K562 (cell line): ENCODE data around the gene CEP290. TPM values are rescaled to one million over a fixed set of nuclear protein-coding genes. Genes with fewer than 3 reads are reported as not detected.
A peak's percentile ranks its signal among the peaks of the same experiment; 100 is the strongest.

Experiments
- ATAC-seq: fragments of 200-7000 bp; cut with Tn5 transposase; 3 replicates; pipeline ENCODE4 v1.9.1; 2020; ENCODE audit warnings: moderate library complexity
- BruUV-seq: library from RNA; stranded (reverse); fragments of 400-500 nt; replicated peaks from 2 replicates; lab custom pipeline; 2021; lab: Mats Ljungman, UMichigan
- CTCF ChIA-PET: fragments of 300-600 bp; formaldehyde crosslinking; extraction: SDS; loops from one replicate; lab custom pipeline; 2021; ENCODE audit warnings: low intra/inter-chr PET ratio; lab: Yijun Ruan, JAX
- POLR2A ChIA-PET: fragments of 300-600, 350-650 bp; sonication (Branson Sonifier 250); formaldehyde crosslinking; extraction: SDS; loops from one replicate; lab custom pipeline; 2021; ENCODE audit warnings: antibody characterized with exemption, inconsistent platforms; lab: Yijun Ruan, JAX
- DNase-seq, 4 experiments: peaks; one replicate each; pipeline versions ENCODE4 v3.0.0 to v3.0.0-alpha.2; 2011 to 2018; ENCODE audit warnings: low spot score in 3 of 4, mixed read lengths in 3 of 4; ENCODE audit errors: extremely low read depth in 1 of 4
- FAIRE-seq: peaks from 2 replicates; lab custom pipeline; 2011; peaks lifted over from hg19 to GRCh38; lab: Jason Lieb, UNC
- H2AFZ ChIP-seq: 2 replicates; pipeline ENCODE4 v1.6.0; 2011; ENCODE audit warnings: low read depth, low read length, control low read depth, inconsistent platforms
- H3K27ac ChIP-seq: fragments of 200-600 bp; 3 replicates; pipeline ENCODE4 v1.8.0; 2011; ENCODE audit warnings: low read depth, mild to moderate bottlenecking, control low read depth, inconsistent platforms, low read length, moderate library complexity, mixed read lengths; ENCODE audit errors: extremely low read depth
- H3K27me3 ChIP-seq, 2 experiments: fragments of 300-600 bp in 1 of 2; 2 replicates in 1 of 2; 3 replicates in 1 of 2; pipeline versions ENCODE4 v1.6.0 to v1.8.0; 2011; ENCODE audit warnings: inconsistent platforms in 2 of 2, low read length in 2 of 2, mild to moderate bottlenecking in 1 of 2, mixed read lengths in 1 of 2, moderate library complexity in 1 of 2; ENCODE audit not compliant: control insufficient read depth in 2 of 2, insufficient read depth in 2 of 2
- H3K36me3 ChIP-seq: fragments of 300-600 bp; 3 replicates; pipeline ENCODE4 v1.8.0; 2011; ENCODE audit warnings: mild to moderate bottlenecking, low read length, inconsistent platforms; ENCODE audit not compliant: control insufficient read depth, insufficient read depth
- H3K4me1 ChIP-seq, 2 experiments: fragments of 200-600 bp in 1 of 2; replicated peaks in 1 of 2; 2 replicates in 1 of 2; 3 replicates in 1 of 2; pipeline versions ENCODE4 v1.5.1 to v1.8.0; 2011; ENCODE audit warnings: inconsistent platforms in 2 of 2, low read length in 2 of 2, mild to moderate bottlenecking in 1 of 2, mixed read lengths in 1 of 2, moderate library complexity in 1 of 2; ENCODE audit not compliant: control insufficient read depth in 2 of 2, insufficient read depth in 2 of 2
- H3K4me2 ChIP-seq: 2 replicates; pipeline ENCODE4 v1.6.1; 2011; ENCODE audit warnings: low read length, control low read depth, inconsistent platforms, mixed read lengths; ENCODE audit not compliant: insufficient read depth
- H3K4me3 ChIP-seq: fragments of 200-600 bp; sonication (generic), shearing (Covaris generic); 2 replicates; pipeline ENCODE4 v1.5.1; 2016; ENCODE audit warnings: control low read depth, inconsistent platforms
- H3K79me2 ChIP-seq: fragments of 200-600 bp; 3 replicates; pipeline ENCODE4 v1.8.0; 2011; ENCODE audit warnings: low read length, inconsistent platforms; ENCODE audit not compliant: control insufficient read depth, insufficient read depth
- H3K9ac ChIP-seq, 2 experiments: 2 replicates each; pipeline versions ENCODE4 v1.6.0 to v1.6.1; 2011; ENCODE audit warnings: low read depth in 2 of 2, low read length in 2 of 2, control low read depth in 1 of 2, inconsistent platforms in 1 of 2, mild to moderate bottlenecking in 1 of 2, mixed read lengths in 1 of 2; ENCODE audit not compliant: insufficient read depth in 1 of 2
- H3K9me1 ChIP-seq: one replicate; pipeline ENCODE4 v1.6.0; 2011; ENCODE audit warnings: inconsistent platforms, mild to moderate bottlenecking, low read length, moderate library complexity; ENCODE audit not compliant: control insufficient read depth, insufficient read depth
- H3K9me3 ChIP-seq: replicated peaks from 2 replicates; pipeline ENCODE4 v1.5.1; 2011; ENCODE audit warnings: low read depth, low read length, inconsistent platforms; ENCODE audit not compliant: control insufficient read depth, insufficient read depth
- H4K20me1 ChIP-seq: replicated peaks from 2 replicates; pipeline ENCODE4 v1.6.1; 2011; ENCODE audit warnings: low read length, inconsistent platforms, mixed read lengths; ENCODE audit not compliant: control insufficient read depth, insufficient read depth
- ARID1B ChIP-seq: fragments of 450-650 bp; IDR thresholded peaks from 2 replicates; pipeline ENCODE4 v1.6.1; 2016; ENCODE audit warnings: antibody characterized with exemption, mild to moderate bottlenecking, inconsistent platforms
- FOXK1 ChIP-seq: sonication (generic); formaldehyde crosslinking; IDR thresholded peaks from 2 replicates; pipeline ENCODE4 v1.8.0; 2022; ENCODE audit warnings: missing genetic modification reagents, mild to moderate bottlenecking, borderline replicate concordance
- FOXM1 ChIP-seq, 2 experiments: fragments of 450-650 bp in 1 of 2; sonication (generic) in 1 of 2; formaldehyde crosslinking in 1 of 2; IDR thresholded peaks; 2 replicates each; pipeline versions ENCODE4 v1.6.1 to v1.9.0; 2017 to 2022; ENCODE audit warnings: low read depth in 2 of 2, mild to moderate bottlenecking in 2 of 2, missing genetic modification reagents in 1 of 2, moderate library complexity in 1 of 2
- HNRNPH1 ChIP-seq: fragments of 200-400 bp; formaldehyde crosslinking; optimal IDR thresholded peaks from 2 replicates; pipeline ENCODE3; 2017; ENCODE audit warnings: low read depth, mild to moderate bottlenecking, low read length, moderate library complexity
- MEF2D ChIP-seq: conservative IDR thresholded peaks from 2 replicates; pipeline ENCODE4 v1.6.1; 2016; ENCODE audit warnings: low read depth, missing genetic modification characterization, missing compliant biosample characterization
- MEIS2 ChIP-seq: fragments of 450-650 bp; IDR thresholded peaks from 2 replicates; pipeline ENCODE4 v1.6.1; 2014; ENCODE audit warnings: mild to moderate bottlenecking; ENCODE audit not compliant: partially characterized antibody
- PRDM10 ChIP-seq: fragments of 450-650 bp; IDR thresholded peaks from 2 replicates; pipeline ENCODE4 v1.6.1; 2018; ENCODE audit not compliant: partially characterized antibody
- RBBP5 ChIP-seq: fragments of 200-600 bp; sonication (generic); IDR thresholded peaks from 2 replicates; pipeline ENCODE4 v1.6.1; 2012; ENCODE audit warnings: borderline replicate concordance, mild to moderate bottlenecking, low read length, control low read depth, inconsistent platforms; ENCODE audit not compliant: insufficient read depth, poor library complexity, severe bottlenecking
- TCF7 ChIP-seq: sonication (generic); IDR thresholded peaks from 2 replicates; pipeline ENCODE4 v1.6.1; 2016; ENCODE audit warnings: antibody characterized with exemption, borderline replicate concordance
- ZNF124 ChIP-seq: sonication (generic); formaldehyde crosslinking; IDR thresholded peaks from 2 replicates; pipeline ENCODE4 v1.8.1; 2022; ENCODE audit warnings: missing genetic modification reagents
- ZNF217 ChIP-seq: sonication (generic); formaldehyde crosslinking; IDR thresholded peaks from 2 replicates; pipeline ENCODE4 v1.8.0; 2022; ENCODE audit warnings: mild to moderate bottlenecking, missing genetic modification reagents
- WGBS: fragments of 100-300 bp; shearing (Covaris generic); methylation state at CpG from one replicate; pipeline ENCODE4 v1.1.6; 2016; ENCODE audit warnings: low coverage, mixed read lengths; ENCODE audit not compliant: insufficient coverage; ENCODE audit errors: missing lambda C conversion rate; 5-methylcytosine and 5-hydroxymethylcytosine counted together
- in situ Hi-C: fragments of 300-500 bp; cut with MboI; formaldehyde crosslinking; loops from 4 replicates; pipeline ENCODE4 v1.15.0; 2018; ENCODE audit warnings: inconsistent platforms, mixed read lengths
- intact Hi-C: fragments of 100-400 bp; cut with micrococcal nuclease; formaldehyde crosslinking; loops from 2 replicates; pipeline ENCODE4 v1.14.2; 2022
- polyA plus RNA-seq, 8 experiments: library from polyadenylated mRNA; depleted of rRNA in 4 of 8; stranded (reverse) in 5 of 8; unstranded in 3 of 8; fragments of >200 nt; fragmentation: Nextera tagmentation in 2 of 8; fragmentation: Illumina TruSeq in 1 of 8; extraction: Ambion mirVana in 2 of 8; extraction: Trizol in 1 of 8; gene quantifications; 2 replicates each; pipeline versions ENCODE4 v1.2.1 to v1.2.3, GENCODE V29; 2011 to 2014; ENCODE audit warnings: inconsistent platforms in 1 of 8, missing spikeins in 1 of 8
- total RNA-seq, 7 experiments: library from RNA; depleted of rRNA in 6 of 7; stranded (reverse); fragments of >200 nt in 6 of 7; fragmentation: Illumina TruSeq in 2 of 7; extraction: Trizol in 2 of 7; gene quantifications; 2 replicates each; pipeline versions ENCODE4 v1.2.1 to v1.2.3, GENCODE V29; 2011 to 2021; ENCODE audit warnings: low replicate concordance in 1 of 7

CEP290 gene
- total and polyA plus RNA-seq, 9 of the 15 experiments (the other 6 are each of a cell fraction or from before 2014, with no cell fraction given), result 7.2 to 19.4 (median 18.1) TPM

DNA sequence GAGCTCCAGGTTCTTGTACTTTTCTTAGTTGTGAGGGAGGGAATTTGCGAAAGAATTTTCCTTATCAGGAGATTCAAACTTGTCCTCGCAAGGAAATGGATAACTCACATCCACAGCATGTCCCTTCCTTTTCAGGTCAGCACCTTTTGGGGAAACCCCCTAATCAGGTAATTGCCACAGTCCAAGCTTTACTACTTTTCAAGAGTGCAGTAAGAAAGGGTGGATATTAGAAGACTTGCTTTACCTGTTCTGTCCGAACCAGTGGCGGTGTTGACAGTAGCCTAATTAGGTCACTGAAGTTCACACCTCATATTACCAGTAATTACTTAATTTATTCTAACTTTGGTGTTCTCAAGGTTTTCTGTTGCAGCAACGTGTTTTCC lies 106.0 kb downstream of the CEP290 start:
- in situ Hi-C loops, result no loop called here
- peaks cover 56% of the 10 kb centered on the region for H3K79me2 ChIP-seq
- intact Hi-C loops, result no loop called here
- peak; percentile 40 for ATAC-seq
- CTCF ChIA-PET, result no interaction called here
- H3K9me1 ChIP-seq, result no peaks in the 10 kb centered on the region
- H3K4me3 ChIP-seq, result peak overlapping the region; percentile 59
- H3K4me2 ChIP-seq, result peak overlapping the region; percentile 82
- no peaks in the 10 kb centered on the region; the same call in 1 of the 2 replicates for H3K9me3 ChIP-seq
- POLR2A ChIA-PET, result interaction anchor here (0.7 to 1.1 kb wide), 4 partner anchors 10 to 213 kb away, joined by 3 to 4 read pairs (median 3); no protein-coding TSS in a partner anchor
- peaks cover 0 to 19% of the 10 kb centered on the region in 2 experiments; a peak in 2 of 5 replicates for H3K4me1 ChIP-seq
- TF ChIP-seq ZNF124 (CRISPR knock-in tag) (no peak), HNRNPH1 (no peak), ZNF217 (no peak), RBBP5 (peak; percentile 23), FOXK1 (0 out of 2 replicates have a peak, but pooled peaks have one; percentile 11), FOXM1 (IDR thresholded peaks at IDR 0.05; ENCODE audit: low read depth) (no peak), FOXM1 (CRISPR knock-in tag; IDR thresholded peaks at IDR 0.05; ENCODE audit: low read depth) (0 out of 2 replicates have a peak, but pooled peaks have one; percentile 20), MEF2D (tag) (no peak), ARID1B (no peak), MEIS2 (no peak), TCF7 (no peak), PRDM10 (peak; percentile 59)
- no peaks in the 10 kb centered on the region for H3K27me3 ChIP-seq
- peak overlapping the region; percentile 90 to 97 for H3K9ac ChIP-seq
- WGBS, result 0% methylated on average over 5 of the region's 5 CpGs
- peak overlapping the region; percentile 63 for H3K27ac ChIP-seq
- H2AFZ ChIP-seq, result peak overlapping the region; percentile 97
- H4K20me1 ChIP-seq, result no peaks in the 10 kb centered on the region
- H3K36me3 ChIP-seq, result peaks cover 39% of the 10 kb centered on the region
- BruUV-seq, result no TSS peak
- DNase-seq, result peak in 1 of 4 experiments; percentile 29
- FAIRE-seq, result peak; percentile 56
